Esophagus squamous epithelium (tissue), 4 donors: ENCODE results near the gene MSL1.

ENCODE experiments used
- CTCF ChIP-seq, 6 experiments: fragments of 450-650 bp in 4 of 6; fragments of 200-600 bp in 2 of 6; sonication (generic) in 2 of 6; IDR thresholded peaks; one replicate each; pipeline ENCODE4 v1.5.1; 2016 to 2019; ENCODE audit warnings: antibody characterized with exemption in 6 of 6, mild to moderate bottlenecking in 4 of 6, moderate library complexity in 4 of 6
- POLR2A ChIP-seq, 4 donors: fragments of 450-650 bp; IDR thresholded peaks; one replicate each; pipeline ENCODE4 v1.6.1; 2017; ENCODE audit warnings: antibody characterized with exemption in 4 of 4, mild to moderate bottlenecking in 4 of 4, moderate library complexity in 3 of 4

- TF ChIP-seq CTCF (IDR thresholded peaks at IDR 0.05) (no peak), POLR2A (IDR thresholded peaks at IDR 0.05) (no peak)
Observed at GRCh38 chr17:40091691-40092397, 29.9 kb upstream of the MSL1 start.
